Thymus (tissue), 11 donors: ENCODE measurements around the gene RBPJ. TPM values are rescaled to one million over a fixed set of nuclear protein-coding genes. Genes with fewer than 3 reads are reported as not detected.

Source experiments
- DNase-seq, 9 donors: peaks; one replicate each; pipeline ENCODE4 v3.0.0-alpha.2; 2013; ENCODE audit warnings: low spot score in 9 of 9, low read depth in 6 of 9, missing footprints in 1 of 9
- H3K27ac ChIP-seq, 2 donors: one replicate each; pipeline ENCODE4 v1.5.1; 2013; ENCODE audit warnings: control low read depth in 1 of 2, low read depth in 1 of 2, low read length in 1 of 2, mild to moderate bottlenecking in 1 of 2, moderate library complexity in 1 of 2
- H3K27me3 ChIP-seq, 2 donors: one replicate each; pipeline ENCODE4 v1.5.1; 2013; ENCODE audit warnings: low read length in 1 of 2; ENCODE audit not compliant: control insufficient read depth in 2 of 2, insufficient read depth in 1 of 2
- H3K36me3 ChIP-seq, 2 donors: one replicate each; pipeline ENCODE4 v1.5.1; 2013; ENCODE audit warnings: low read length in 1 of 2, mild to moderate bottlenecking in 1 of 2, moderate library complexity in 1 of 2; ENCODE audit not compliant: control insufficient read depth in 2 of 2, insufficient read depth in 2 of 2
- H3K4me1 ChIP-seq, 2 donors: one replicate each; pipeline ENCODE4 v1.5.1; 2013; ENCODE audit warnings: low read length in 2 of 2; ENCODE audit not compliant: control insufficient read depth in 2 of 2, insufficient read depth in 2 of 2
- H3K4me3 ChIP-seq, 2 donors: one replicate each; pipeline ENCODE4 v1.5.1; 2013; ENCODE audit warnings: low read length in 2 of 2, control low read depth in 1 of 2, mild to moderate bottlenecking in 1 of 2
- H3K9me3 ChIP-seq, 2 donors: one replicate each; pipeline ENCODE4 v1.5.1; 2013; ENCODE audit warnings: low read length in 1 of 2, mild to moderate bottlenecking in 1 of 2; ENCODE audit not compliant: control insufficient read depth in 2 of 2, insufficient read depth in 1 of 2
- WGBS: extraction: QIAGEN DNeasy Blood & Tissue Kit; methylation state at CpG from one replicate; pipeline ENCODE4 v1.1.7; 2013; 5-methylcytosine and 5-hydroxymethylcytosine counted together
- polyA plus RNA-seq: library from polyadenylated mRNA; stranded (reverse); fragments of 200-250 nt; gene quantifications from one replicate; pipeline ENCODE4 v1.2.3, GENCODE V29; 2013
- total RNA-seq: library from RNA; stranded (reverse); fragments of 120-200 nt; gene quantifications from one replicate; pipeline ENCODE4 v1.2.4, GENCODE V29; 2013
- donor health status: healthy.

Gene RBPJ
- total and polyA plus RNA-seq, 2 donors: 42.1 to 46.8 TPM

DNA sequence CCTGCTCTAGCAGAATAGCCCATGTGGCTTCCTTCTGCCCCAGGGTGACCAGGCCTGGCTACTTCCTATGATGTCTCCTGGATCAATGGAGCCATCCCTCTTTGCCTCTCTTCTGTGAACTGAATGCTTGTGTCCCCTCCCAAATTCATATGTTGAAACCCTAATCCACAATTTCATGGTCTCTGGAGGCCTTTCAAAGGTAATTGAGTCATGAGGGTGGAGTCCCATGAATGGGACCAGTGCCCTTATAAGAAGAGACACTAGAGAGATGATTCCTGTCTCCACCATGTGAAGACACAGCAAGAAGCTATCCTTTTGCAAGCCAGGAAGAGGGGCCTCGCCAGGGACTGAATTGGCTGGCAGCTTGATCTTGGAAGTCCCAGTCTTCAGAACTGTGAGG lies 151.1 kb downstream of the RBPJ start:
- Histone ChIP-seq H3K4me3 (no peak overlapping the region), H3K27me3 (no peaks in the 10 kb centered on the region), H3K9me3 (no peaks in the 10 kb centered on the region), H3K27ac (no peak overlapping the region), H3K4me1 (no peaks in the 10 kb centered on the region), H3K36me3 (no peaks in the 10 kb centered on the region)
- no peak for DNase-seq
- WGBS: 84% methylated on average over 1 of the region's 1 CpG

DNA sequence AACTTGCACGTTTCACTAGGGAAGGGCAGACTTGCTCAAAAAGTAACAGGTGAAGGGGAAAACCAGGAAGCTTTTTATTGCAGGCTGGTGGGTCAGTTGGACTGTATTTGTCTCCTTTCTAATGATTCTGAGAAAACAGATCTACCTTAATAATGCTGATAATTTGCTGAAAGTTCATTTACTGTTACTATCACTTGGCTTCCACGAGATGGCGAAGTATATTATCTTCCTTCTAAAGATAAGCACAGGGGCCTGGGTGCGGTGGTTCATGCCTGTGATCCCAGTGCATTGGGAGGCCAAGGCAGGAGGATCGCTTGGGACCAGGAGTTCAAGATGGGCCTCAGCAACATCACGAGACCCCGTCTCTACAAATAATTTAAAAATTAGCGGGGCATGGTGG lies 153.1 kb downstream of the RBPJ start:
- H3K4me3 ChIP-seq: no peak overlapping the region
- no peaks in the 10 kb centered on the region for H3K9me3 ChIP-seq
- no peaks in the 10 kb centered on the region for H3K27me3 ChIP-seq
- H3K36me3 ChIP-seq: no peaks in the 10 kb centered on the region
- DNase-seq: no peak
- H3K4me1 ChIP-seq: no peaks in the 10 kb centered on the region
- H3K27ac ChIP-seq: no peak overlapping the region
- 96% methylated on average over 8 of the region's 8 CpGs for WGBS

DNA sequence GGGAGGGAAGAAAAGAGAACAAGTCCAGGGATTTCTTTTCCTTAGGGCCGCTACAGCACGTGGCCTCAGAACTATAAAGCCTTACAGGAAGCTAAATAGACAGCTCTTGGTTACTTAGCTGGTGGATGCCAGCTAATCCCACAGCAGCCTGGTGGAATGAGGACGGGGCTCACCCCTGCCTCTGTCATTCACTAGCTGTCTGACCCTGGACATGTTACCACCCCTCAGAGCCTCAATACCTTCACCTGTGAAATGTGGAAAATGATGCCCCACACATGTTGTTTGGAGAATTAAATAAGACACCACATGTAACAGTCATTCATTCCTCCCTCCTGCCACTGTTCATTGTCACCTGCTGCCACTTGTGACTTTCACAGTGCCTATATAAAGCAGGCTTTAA lies 153.7 kb downstream of the RBPJ start:
- no peak overlapping the region for H3K4me3 ChIP-seq
- no peak for DNase-seq

DNA sequence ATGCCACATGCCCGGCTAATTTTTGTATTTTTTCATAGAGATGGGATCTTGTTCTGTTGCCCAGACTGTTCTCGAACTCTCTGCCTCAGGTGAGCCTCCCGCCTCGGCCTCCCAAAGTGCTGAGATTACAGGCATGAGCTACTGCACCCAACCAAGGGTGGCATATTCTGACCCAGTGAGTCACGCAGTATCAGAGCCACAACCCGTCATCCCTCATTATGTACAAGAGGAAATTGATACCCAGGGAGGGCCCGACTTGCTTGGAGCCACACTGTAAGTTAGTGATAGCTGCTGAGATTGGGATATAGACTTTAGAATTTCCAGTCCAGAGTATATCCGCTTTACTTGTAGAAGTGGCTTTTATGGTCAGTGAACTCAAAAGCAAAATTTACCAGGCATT lies 154.9 kb downstream of the RBPJ start:
- no peaks in the 10 kb centered on the region for H3K36me3 ChIP-seq
- no peaks in the 10 kb centered on the region for H3K4me1 ChIP-seq
- no peak overlapping the region for H3K4me3 ChIP-seq
- 97% methylated on average over 8 of the region's 8 CpGs for WGBS
- DNase-seq: no peak
- no peak overlapping the region for H3K27ac ChIP-seq
- no peaks in the 10 kb centered on the region for H3K27me3 ChIP-seq
- H3K9me3 ChIP-seq: no peaks in the 10 kb centered on the region

More for the DNA sequence above, 153.7 kb downstream of the RBPJ start:
- Histone ChIP-seq H3K4me1 (no peaks in the 10 kb centered on the region), H3K27ac (no peak overlapping the region), H3K9me3 (no peaks in the 10 kb centered on the region), H3K27me3 (no peaks in the 10 kb centered on the region), H3K36me3 (no peaks in the 10 kb centered on the region)
- WGBS: 94% methylated on average over 3 of the region's 3 CpGs

DNA sequence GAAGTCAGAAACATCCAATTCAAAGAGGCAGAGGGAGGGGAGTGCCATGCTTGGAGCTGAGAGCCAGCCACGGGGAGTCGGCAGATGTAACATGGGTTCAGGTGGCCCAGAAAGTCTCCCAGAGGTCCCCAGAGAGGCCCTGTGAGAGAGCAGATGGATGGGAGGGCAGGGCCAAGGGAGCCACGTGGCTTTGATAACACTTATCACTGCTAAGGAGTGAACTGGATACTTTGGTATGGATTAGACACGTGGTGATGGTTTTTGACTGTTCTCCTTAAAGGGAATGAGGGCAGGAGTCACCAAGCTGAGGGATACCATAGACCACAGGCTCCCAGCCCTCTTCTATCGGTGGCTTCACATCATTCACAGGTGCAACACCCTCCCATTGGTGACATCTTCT lies 155.7 kb downstream of the RBPJ start:
- WGBS: 83% methylated on average over 5 of the region's 5 CpGs
- no peak overlapping the region for H3K27ac ChIP-seq

DNA sequence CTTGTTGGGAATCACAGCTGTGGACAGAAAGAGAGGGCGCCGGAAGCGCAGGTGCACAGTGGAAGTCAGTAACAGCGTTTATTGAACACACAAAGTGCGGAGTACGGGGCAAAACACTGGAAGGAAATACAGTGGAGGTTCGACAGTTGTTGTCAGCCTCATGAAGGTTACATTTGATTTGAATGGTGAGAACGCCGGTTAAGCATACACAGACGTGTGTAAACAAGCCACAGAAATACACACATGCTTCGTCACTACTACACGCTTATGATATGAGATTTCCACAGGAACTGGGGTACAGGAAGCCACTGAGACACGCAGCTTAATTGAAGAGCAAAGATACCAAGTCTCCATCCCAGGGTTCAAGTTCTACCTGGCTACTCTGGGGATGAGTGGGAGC lies 157.5 kb downstream of the RBPJ start:
- H3K27me3 ChIP-seq: no peaks in the 10 kb centered on the region
- DNase-seq: no peak
- no peaks in the 10 kb centered on the region for H3K36me3 ChIP-seq
- no peak overlapping the region for H3K4me3 ChIP-seq
- 96% methylated on average over 13 of the region's 13 CpGs for WGBS
- no peaks in the 10 kb centered on the region for H3K4me1 ChIP-seq
- no peak overlapping the region for H3K27ac ChIP-seq
- H3K9me3 ChIP-seq: no peaks in the 10 kb centered on the region

More for the DNA sequence above, 155.7 kb downstream of the RBPJ start:
- Histone ChIP-seq H3K36me3 (no peaks in the 10 kb centered on the region), H3K9me3 (no peaks in the 10 kb centered on the region), H3K4me1 (no peaks in the 10 kb centered on the region), H3K27me3 (no peaks in the 10 kb centered on the region), H3K4me3 (no peak overlapping the region)
- no peak for DNase-seq

DNA sequence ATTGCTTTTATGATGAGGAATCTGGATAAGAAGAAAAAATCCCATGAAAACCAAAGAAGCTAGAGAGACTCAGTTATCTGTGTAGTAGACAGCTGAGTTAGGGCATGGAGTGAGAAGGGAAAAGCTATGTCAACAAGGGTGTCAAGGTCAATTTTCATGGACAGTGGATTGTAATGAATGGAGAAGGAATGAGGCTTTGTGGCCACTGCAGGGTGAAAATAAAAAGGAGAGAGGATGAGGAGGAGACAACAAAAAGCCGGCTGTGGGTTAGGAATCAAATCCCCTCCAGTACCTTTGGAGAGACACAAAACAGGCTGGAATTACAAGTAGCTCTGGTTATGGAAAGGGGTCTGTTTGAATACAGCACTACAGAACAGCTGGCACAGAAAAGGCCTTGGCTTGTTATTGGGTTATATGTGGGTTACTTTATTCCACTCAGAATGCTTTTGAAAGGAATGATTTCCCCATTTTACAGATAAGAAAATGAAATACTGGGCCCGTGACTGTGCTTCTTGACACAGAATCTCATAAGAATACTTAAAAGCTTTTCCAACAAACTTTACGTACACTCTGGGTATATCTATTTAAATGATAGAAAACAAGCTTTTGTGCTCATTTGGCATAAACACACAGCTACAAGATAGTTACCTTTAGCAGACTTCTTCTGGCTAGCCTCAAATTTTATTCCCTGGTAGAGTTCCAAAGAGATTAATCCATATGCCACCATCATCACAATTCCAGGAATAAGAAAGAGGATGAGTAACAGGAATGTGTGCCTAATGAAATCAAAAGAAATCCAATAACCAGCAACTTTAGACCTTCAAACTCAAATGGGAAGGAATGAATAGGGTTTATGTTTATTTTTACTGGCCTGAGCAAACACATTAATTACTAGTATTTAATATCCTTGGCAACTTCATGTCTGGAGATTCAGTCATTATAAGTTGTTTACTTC lies 162.0 kb downstream of the RBPJ start:
- H3K36me3 ChIP-seq: no peaks in the 10 kb centered on the region
- H3K27me3 ChIP-seq: no peaks in the 10 kb centered on the region
- no peak for DNase-seq
- no peak overlapping the region for H3K4me3 ChIP-seq
- no peaks in the 10 kb centered on the region for H3K4me1 ChIP-seq
- no peak overlapping the region for H3K27ac ChIP-seq
- 65% methylated on average over 3 of the region's 3 CpGs for WGBS
- H3K9me3 ChIP-seq: no peaks in the 10 kb centered on the region

DNA sequence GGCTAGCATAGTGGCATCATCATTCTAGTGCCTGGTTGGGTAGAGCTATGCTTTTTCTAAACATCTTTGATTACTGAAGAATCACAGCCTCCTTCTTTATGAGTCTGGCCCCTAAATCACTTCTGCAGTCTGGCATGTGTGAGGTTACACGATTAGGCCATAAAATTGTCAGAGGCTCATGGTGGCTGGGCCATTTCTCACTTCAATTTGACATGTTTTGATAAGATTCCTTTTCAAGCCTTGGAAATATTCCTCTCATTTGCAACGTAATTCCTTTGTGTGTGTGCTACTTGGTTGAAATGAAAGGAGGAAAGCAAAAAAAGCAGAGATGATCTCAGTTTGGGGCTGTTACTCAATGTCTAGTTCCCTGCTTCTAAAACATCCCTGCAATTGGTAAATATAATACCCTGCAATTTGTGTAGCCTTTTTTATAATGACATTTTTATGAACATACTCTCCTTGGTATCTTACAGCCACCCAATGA lies 163.3 kb downstream of the RBPJ start:
- WGBS: 81% methylated on average over 2 of the region's 2 CpGs
- DNase-seq: no peak
- Histone ChIP-seq H3K36me3 (no peaks in the 10 kb centered on the region), H3K27me3 (peaks cover 0 to 4% of the 10 kb centered on the region in 2 donors), H3K27ac (no peak overlapping the region), H3K4me1 (no peaks in the 10 kb centered on the region), H3K9me3 (no peaks in the 10 kb centered on the region), H3K4me3 (no peak overlapping the region)

DNA sequence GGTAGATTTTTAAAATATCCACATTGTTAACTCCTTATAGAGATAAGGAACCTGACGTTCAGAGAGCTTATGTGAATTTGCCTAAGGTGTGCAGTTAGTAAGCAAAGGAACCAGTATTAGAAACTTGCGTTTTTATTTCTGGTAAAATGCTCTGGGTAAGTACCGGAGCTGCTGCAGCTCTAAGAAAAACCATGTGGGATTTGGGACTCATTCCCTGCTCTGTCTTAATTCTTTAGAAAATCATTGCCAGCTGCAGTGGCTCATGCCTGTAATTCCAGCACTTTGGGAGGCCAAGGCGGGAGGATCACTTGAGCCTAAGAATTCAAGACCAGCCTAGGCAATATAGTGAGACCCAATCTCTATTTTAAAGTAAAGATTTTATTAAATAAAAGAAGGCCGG lies 163.7 kb downstream of the RBPJ start:
- no peak for DNase-seq
- no peaks in the 10 kb centered on the region for H3K9me3 ChIP-seq
- H3K4me3 ChIP-seq: no peak overlapping the region
- H3K36me3 ChIP-seq: no peaks in the 10 kb centered on the region
- no peaks in the 10 kb centered on the region for H3K4me1 ChIP-seq
- no peak overlapping the region for H3K27ac ChIP-seq
- peaks cover 0 to 4% of the 10 kb centered on the region in 2 donors for H3K27me3 ChIP-seq
- WGBS: 76% methylated on average over 5 of the region's 5 CpGs
